GM23338 (cell line): ENCODE data around the gene CTDNEP1. TPM values are rescaled to one million over a fixed set of nuclear protein-coding genes. Genes with fewer than 3 reads are reported as not detected.
"Not testable (repeated sequence)": the region's sequence is repeated elsewhere in the genome, so short reads cannot be mapped to it uniquely, and the experiment has no call there.

Experiments used
- ATAC-seq: fragments of 200-7000 bp; cut with Tn5 transposase; 3 replicates; pipeline ENCODE4 v1.9.1; 2020
- DNase-seq: peaks from one replicate; pipeline ENCODE4 v3.0.0-alpha.2; 2015; ENCODE audit warnings: low spot score
- H2AFZ ChIP-seq: fragments of 200-600 bp; sonication (generic); 2 replicates; pipeline ENCODE4 v1.8.0; 2016; ENCODE audit warnings: antibody characterized with exemption, mild to moderate bottlenecking, moderate library complexity
- H3F3A ChIP-seq: fragments of 200-600 bp; sonication (generic); replicated peaks from 2 replicates; pipeline ENCODE4 v1.8.0; 2017; ENCODE audit warnings: antibody characterized with exemption, mixed run types, low read depth
- H3K27ac ChIP-seq: fragments of 200-600 bp; sonication (generic); 2 replicates; pipeline ENCODE4 v1.6.1; 2016; ENCODE audit warnings: low read depth
- H3K27me3 ChIP-seq: fragments of 200-600 bp; sonication (generic); 2 replicates; pipeline ENCODE4 v1.8.0; 2016; ENCODE audit warnings: mild to moderate bottlenecking, mixed run types, moderate library complexity; ENCODE audit not compliant: insufficient read depth
- H3K36me3 ChIP-seq: fragments of 200-600 bp; sonication (generic); 2 replicates; pipeline ENCODE4 v1.8.0; 2016; ENCODE audit warnings: mild to moderate bottlenecking; ENCODE audit not compliant: insufficient read depth
- H3K4me1 ChIP-seq: fragments of 200-600 bp; sonication (generic); 2 replicates; pipeline ENCODE4 v1.8.0; 2016; ENCODE audit warnings: mild to moderate bottlenecking, moderate library complexity; ENCODE audit not compliant: insufficient read depth
- H3K4me2 ChIP-seq: fragments of 200-600 bp; sonication (generic); 2 replicates; pipeline ENCODE4 v1.7.1; 2017; ENCODE audit warnings: mixed run types
- H3K4me3 ChIP-seq: fragments of 200-600 bp; sonication (generic); 2 replicates; pipeline ENCODE4 v1.6.1; 2016; ENCODE audit warnings: mixed run types
- H3K79me2 ChIP-seq: fragments of 200-600 bp; sonication (generic); replicated peaks from 2 replicates; pipeline ENCODE4 v1.8.0; 2017; ENCODE audit warnings: mild to moderate bottlenecking; ENCODE audit not compliant: insufficient read depth
- H3K9me2 ChIP-seq: fragments of 200-600 bp; sonication (generic); 2 replicates; pipeline ENCODE4 v1.8.0; 2017; ENCODE audit not compliant: insufficient read depth
- H4K20me1 ChIP-seq: fragments of 200-600 bp; sonication (generic); replicated peaks from 2 replicates; pipeline ENCODE4 v1.8.0; 2017; ENCODE audit warnings: mild to moderate bottlenecking; ENCODE audit not compliant: insufficient read depth
- H3K27ac Mint-ChIP-seq: 2 replicates; pipeline ENCODE4 v1.8.0; 2020; ENCODE audit warnings: inconsistent platforms, mild to moderate bottlenecking, moderate library complexity, mixed read lengths
- H3K27me3 Mint-ChIP-seq: 3 replicates; pipeline ENCODE4 v1.8.0; 2022; ENCODE audit warnings: low read depth, mild to moderate bottlenecking, moderate library complexity, mixed read lengths, inconsistent platforms; ENCODE audit not compliant: insufficient read depth, poor library complexity
- H3K36me3 Mint-ChIP-seq: 3 replicates; pipeline ENCODE4 v1.8.0; 2021; ENCODE audit warnings: low read depth, mild to moderate bottlenecking, inconsistent platforms, moderate library complexity, mixed read lengths
- H3K4me1 Mint-ChIP-seq: 3 replicates; pipeline ENCODE4 v1.8.0; 2020; ENCODE audit warnings: mild to moderate bottlenecking, inconsistent platforms, mixed read lengths
- H3K4me3 Mint-ChIP-seq: 3 replicates; pipeline ENCODE4 v1.8.0; 2021; ENCODE audit warnings: moderate library complexity, mild to moderate bottlenecking, inconsistent platforms, mixed read lengths
- H3K9me3 Mint-ChIP-seq: 3 replicates; pipeline ENCODE4 v1.8.0; 2020; ENCODE audit warnings: moderate library complexity, mild to moderate bottlenecking, inconsistent platforms, mixed read lengths
- CREB1 ChIP-seq: fragments of 250-450 bp; sonication (Bioruptor Pico); IDR thresholded peaks from 2 replicates; pipeline ENCODE4 v1.5.0; 2020; ENCODE audit warnings: low read depth, mild to moderate bottlenecking, moderate library complexity
- CTCF ChIP-seq, 2 experiments: fragments of 200-600 bp in 1 of 2; sonication (generic) in 1 of 2; conservative IDR thresholded peaks; 2 replicates each; pipeline versions ENCODE4 v1.5.1 to v1.6.1; 2016 to 2017; ENCODE audit warnings: antibody characterized with exemption in 2 of 2, low read depth in 2 of 2, mild to moderate bottlenecking in 2 of 2, moderate library complexity in 1 of 2
- EZH2 ChIP-seq: fragments of 200-600 bp; sonication (generic); IDR thresholded peaks from one replicate; pipeline ENCODE4 v1.8.0; 2017; ENCODE audit warnings: antibody characterized with exemption, mild to moderate bottlenecking, low read depth; ENCODE audit not compliant: unreplicated experiment
- EZH2phosphoT487 ChIP-seq: fragments of 200-600 bp; sonication (generic); IDR thresholded peaks from one replicate; pipeline ENCODE4 v1.8.1; 2018; ENCODE audit warnings: antibody characterized with exemption; ENCODE audit not compliant: unreplicated experiment
- JUNB ChIP-seq: IDR thresholded peaks from one replicate; pipeline ENCODE4 v1.6.1; 2016; ENCODE audit warnings: antibody characterized with exemption; ENCODE audit not compliant: unreplicated experiment
- NANOG ChIP-seq: IDR thresholded peaks from 2 replicates; pipeline ENCODE4 v1.6.1; 2016; ENCODE audit warnings: antibody characterized with exemption, borderline replicate concordance
- POLR2AphosphoS5 ChIP-seq: IDR thresholded peaks from 2 replicates; pipeline ENCODE4 v1.6.1; 2016; ENCODE audit warnings: antibody characterized with exemption, low read depth
- ZNF114 ChIP-seq: fragments of 250-450 bp; sonication (Bioruptor Pico); IDR thresholded peaks from 2 replicates; pipeline ENCODE4 v1.5.0; 2020; ENCODE audit warnings: mild to moderate bottlenecking, moderate library complexity
- ZNF331 ChIP-seq: fragments of 250-450 bp; sonication (Bioruptor Pico); IDR thresholded peaks from 2 replicates; pipeline ENCODE4 v1.5.0; 2020; ENCODE audit warnings: low read depth, mild to moderate bottlenecking, moderate library complexity
- ZNF462 ChIP-seq: fragments of 250-450 bp; sonication (Bioruptor Pico); IDR thresholded peaks from 2 replicates; pipeline ENCODE4 v1.5.0; 2020; ENCODE audit warnings: mild to moderate bottlenecking, moderate library complexity
- polyA plus RNA-seq: library from polyadenylated mRNA; unstranded; fragments of >200 nt; fragmentation: Nextera tagmentation; extraction: Ambion mirVana; gene quantifications from 2 replicates; pipeline ENCODE4 v1.2.1, GENCODE V29; 2016
- total RNA-seq: library from RNA; depleted of rRNA; stranded (reverse); fragments of >200 nt; shearing (Covaris generic); gene quantifications from 2 replicates; pipeline ENCODE4 v1.2.3, GENCODE V29; 2014

CTDNEP1 gene
- total and polyA plus RNA-seq, 2 experiments from 2014 or later: 48.1 to 93.4 TPM

GRCh38 chr17:7246779-7247178 lies 4.8 kb downstream of the CTDNEP1 start (continued):
- TF ChIP-seq ZNF462: no peak

- Histone ChIP-seq H3K4me1 (peaks cover 23% of the 10 kb centered on the region), H3K36me3 (peaks cover 16% of the 10 kb centered on the region; the same call in 1 of the 2 replicates), H3F3A (peaks cover 27% of the 10 kb centered on the region), H3K79me2 (peaks cover 45% of the 10 kb centered on the region), H3K27ac (peak overlapping the region; percentile 76; the same call in 1 of the 2 replicates)
- H3K36me3 Mint-ChIP-seq: peaks cover 50% of the 10 kb centered on the region
- H3K4me2 ChIP-seq, DNase-seq, H3K9me2 ChIP-seq, H3K4me3 ChIP-seq, H3K27me3 ChIP-seq, H3K27ac Mint-ChIP-seq, H2AFZ ChIP-seq, H3K9me3 Mint-ChIP-seq, H4K20me1 ChIP-seq, ATAC-seq: not testable (repeated sequence)
- peak overlapping the region; percentile 87; the same call in 1 of the 3 replicates for H3K4me3 Mint-ChIP-seq
- peaks cover 40% of the 10 kb centered on the region for H3K4me1 Mint-ChIP-seq
- H3K27me3 Mint-ChIP-seq: peaks cover 19% of the 10 kb centered on the region
These were observed 7.7 kb downstream of the CTDNEP1 start for GRCh38 chr17:7243838-7244237.

- Histone ChIP-seq H3K36me3 (peaks cover 16% of the 10 kb centered on the region; the same call in 1 of the 2 replicates), H3K27me3 (no peaks in the 10 kb centered on the region), H4K20me1 (peaks cover 6% of the 10 kb centered on the region; the same call in 1 of the 2 replicates), H2AFZ (no peak overlapping the region), H3K9me2 (no peaks in the 10 kb centered on the region), H3K4me3 (peak overlapping the region; percentile 78), H3K79me2 (peaks cover 44% of the 10 kb centered on the region), H3K4me2 (peak overlapping the region; percentile 81), H3K27ac (peak overlapping the region; percentile 76), H3K4me1 (peaks cover 20% of the 10 kb centered on the region), H3F3A (peaks cover 27% of the 10 kb centered on the region)
- DNase-seq: no peak
- Mint-ChIP-seq H3K36me3 (peaks cover 50% of the 10 kb centered on the region), H3K27me3 (peaks cover 22% of the 10 kb centered on the region), H3K4me1 (peaks cover 37% of the 10 kb centered on the region), H3K4me3 (peak overlapping the region; percentile 87), H3K9me3 (no peaks in the 10 kb centered on the region; the same call in 1 of the 3 replicates), H3K27ac (peak overlapping the region; percentile 89)
- no peak for ATAC-seq
- no peak for TF ChIP-seq CTCF (conservative IDR thresholded peaks at IDR 0.05; ENCODE audit: low read depth in 2 of 2)
- no peak for TF ChIP-seq JUNB
- no peak for TF ChIP-seq POLR2AphosphoS5
- TF ChIP-seq CREB1 (CRISPR knock-in tag): no peak
- no peak for TF ChIP-seq EZH2
- TF ChIP-seq ZNF114 (CRISPR knock-in tag): no peak
- no peak for TF ChIP-seq EZH2phosphoT487
- TF ChIP-seq ZNF331 (CRISPR knock-in tag): no peak
- no peak for TF ChIP-seq NANOG
These were observed 8.1 kb downstream of the CTDNEP1 start for GRCh38 chr17:7243453-7243729.
